GM18505 (cell line): ENCODE measurements around the gene SRRM3.
"Not testable (repeated sequence)": the region's sequence is repeated elsewhere in the genome, so short reads cannot be mapped to it uniquely, and the experiment has no call there.

Experiments
- ATAC-seq: cut with Tn5 transposase; IDR thresholded peaks from one replicate; pipeline ENCODE4 v1.9.1; 2021; ENCODE audit not compliant: unreplicated experiment
- POLR2A ChIP-seq: IDR thresholded peaks from 4 replicates; pipeline ENCODE4 v1.6.1; 2011; ENCODE audit warnings: borderline replicate concordance; ENCODE audit not compliant: insufficient read depth, insufficient read length; ENCODE audit errors: extremely low read depth

The SRRM3 gene

DNA sequence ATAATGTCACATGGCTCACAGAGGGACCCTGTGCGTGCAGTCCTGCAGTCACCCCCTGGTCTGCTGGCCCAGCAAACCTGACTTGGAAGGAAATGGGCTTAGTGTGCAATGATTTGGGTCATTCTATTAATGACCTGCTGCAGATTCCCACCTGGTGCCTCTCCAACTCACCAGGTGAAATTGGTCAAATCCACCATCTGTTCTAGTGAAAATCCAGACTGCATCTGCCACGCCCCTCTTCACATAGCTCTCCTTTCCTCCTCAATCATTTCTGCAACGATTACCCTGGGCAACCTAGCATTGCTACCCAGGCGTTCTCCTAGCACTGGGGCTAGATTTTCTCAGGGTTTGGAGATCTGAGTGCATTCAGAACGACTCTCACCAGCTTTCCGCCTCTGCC lies 29.4 kb downstream of the SRRM3 start:
- no peak for ATAC-seq
- TF ChIP-seq POLR2A: no peak

DNA sequence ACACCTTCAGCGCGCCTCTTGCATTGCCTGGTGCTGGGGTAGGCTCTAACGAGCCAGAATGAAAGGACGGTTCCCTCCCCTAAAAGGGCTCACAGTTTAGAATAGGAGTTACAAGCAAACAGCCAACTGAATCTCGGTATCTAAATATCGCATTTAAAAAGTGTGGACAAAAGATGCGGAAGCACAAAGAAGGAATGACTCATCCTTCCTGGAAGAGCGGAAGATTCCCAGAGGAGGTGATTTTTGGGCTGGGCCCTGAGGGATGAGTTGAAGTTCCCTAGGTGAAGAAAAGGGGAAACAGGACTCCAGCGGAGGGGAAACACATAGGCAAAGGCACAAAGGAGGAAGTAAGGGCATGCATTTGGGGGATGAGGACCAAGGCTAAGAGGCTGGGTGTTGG lies 29.9 kb downstream of the SRRM3 start:
- no peak for TF ChIP-seq POLR2A
- ATAC-seq: no peak

DNA sequence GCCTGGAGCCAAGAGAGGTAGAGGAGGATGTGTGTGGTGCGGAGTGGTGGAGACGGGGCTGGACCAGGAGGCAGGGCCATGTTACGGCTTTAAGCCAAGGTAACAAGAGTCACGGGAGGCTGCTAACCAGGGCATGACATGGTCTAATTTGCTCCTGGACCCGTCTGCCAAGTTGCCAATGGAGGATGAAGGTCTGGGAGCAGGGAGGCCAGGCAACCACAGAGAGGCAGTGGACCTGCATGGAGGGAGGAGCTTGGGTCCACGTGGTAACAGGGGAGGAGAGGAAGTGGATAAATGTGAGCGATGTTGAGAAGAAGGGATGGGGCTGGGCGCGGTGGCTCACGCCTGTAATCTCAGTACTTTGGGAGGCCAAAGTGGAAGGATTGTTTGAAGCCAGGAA lies 31.0 kb downstream of the SRRM3 start:
- no peak for ATAC-seq
- TF ChIP-seq POLR2A: no peak

DNA sequence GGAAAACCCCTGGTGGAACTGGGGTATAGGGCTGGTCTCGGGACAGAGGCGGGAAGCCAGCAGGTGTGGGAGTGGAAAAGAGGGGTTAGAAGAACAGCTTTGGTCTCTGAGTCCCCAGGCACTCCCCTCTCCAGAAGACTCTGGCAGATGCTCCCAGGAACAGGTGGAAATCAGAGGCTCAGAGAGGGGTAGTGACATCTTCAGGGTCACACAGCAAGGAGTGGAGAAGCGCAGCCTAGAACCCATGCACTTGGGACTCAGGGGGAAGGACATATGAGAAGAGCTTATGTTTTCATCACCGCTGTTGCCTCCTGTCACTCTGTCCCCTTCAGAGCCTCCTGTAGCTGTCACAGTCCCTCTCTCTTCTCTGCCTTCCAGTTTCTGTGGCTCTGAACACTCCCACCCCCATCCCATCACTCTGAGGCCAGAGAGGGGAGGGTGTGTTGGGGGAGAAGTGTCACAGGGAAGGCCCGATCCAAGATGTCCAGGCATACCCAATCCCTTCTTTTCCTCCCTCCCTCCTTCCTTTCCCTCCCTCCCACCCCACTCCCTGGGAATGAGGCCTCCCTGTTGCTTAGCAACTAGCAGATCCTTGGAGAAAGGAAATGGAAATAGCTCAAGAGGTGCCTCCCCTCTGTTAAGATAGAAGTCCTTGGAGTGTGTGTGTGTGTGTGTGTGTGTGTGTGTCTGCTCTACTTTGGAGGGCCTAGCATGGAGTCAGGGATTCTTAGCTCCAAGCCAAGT lies 32.0 kb downstream of the SRRM3 start:
- no peak for ATAC-seq
- TF ChIP-seq POLR2A: no peak

DNA sequence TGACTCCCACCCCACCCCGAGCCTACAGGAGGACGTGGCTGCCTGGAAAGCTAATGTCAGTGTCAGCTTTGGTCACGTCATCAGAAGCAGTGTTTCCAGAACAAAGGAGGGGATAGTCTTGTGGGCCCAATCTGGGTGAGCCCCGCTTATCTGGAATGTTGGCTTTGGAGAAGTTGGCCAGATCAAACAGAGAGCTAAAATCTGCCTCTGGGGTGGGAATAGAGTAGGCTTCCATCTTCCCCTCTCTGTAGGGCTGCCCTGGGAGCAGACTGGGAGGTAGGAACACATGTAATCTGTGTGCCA lies 32.5 kb downstream of the SRRM3 start:
- TF ChIP-seq POLR2A: no peak
- no peak for ATAC-seq

DNA sequence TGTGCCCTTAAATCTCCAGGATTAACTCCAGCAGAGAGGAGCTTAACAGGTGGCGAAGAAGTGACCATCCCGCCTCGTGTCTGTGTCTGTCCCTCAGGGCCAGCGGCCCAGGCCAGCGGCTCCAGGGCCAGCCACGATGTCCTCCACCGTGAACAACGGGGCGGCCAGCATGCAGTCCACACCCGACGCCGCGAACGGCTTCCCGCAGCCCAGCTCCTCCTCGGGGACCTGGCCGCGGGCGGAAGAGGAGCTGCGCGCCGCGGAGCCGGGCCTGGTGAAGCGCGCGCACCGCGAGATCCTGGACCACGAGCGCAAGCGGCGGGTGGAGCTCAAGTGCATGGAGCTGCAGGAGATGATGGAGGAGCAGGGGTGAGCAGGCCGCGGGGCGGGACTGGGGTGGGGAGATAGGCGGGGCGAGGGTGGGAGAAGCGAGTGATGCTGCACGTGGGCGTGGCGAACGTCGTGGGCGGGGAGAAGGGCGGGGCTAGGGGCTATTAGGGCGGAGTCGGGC lies 33.3 kb downstream of the SRRM3 start:
- peak; percentile 70 for ATAC-seq
- TF ChIP-seq POLR2A: no peak

DNA sequence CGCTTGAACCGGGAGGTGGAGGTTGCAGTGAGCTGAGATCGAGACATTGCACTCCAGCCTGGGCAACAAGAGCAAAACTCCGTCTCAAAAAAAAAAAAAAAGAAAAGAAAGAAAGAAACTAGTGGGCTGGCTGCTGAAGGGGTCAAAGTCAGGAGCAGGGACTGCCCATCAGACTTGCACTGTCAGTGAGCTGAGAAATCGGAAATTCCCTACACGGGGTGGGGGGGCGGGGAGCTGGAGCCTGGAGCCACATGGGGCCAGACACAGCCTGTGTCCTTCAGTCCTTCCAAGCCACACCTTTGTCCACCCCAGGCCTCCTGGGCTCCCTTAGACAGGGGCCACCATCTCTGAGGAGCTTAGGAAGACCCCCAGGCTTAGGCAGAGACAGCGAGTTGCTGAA lies 34.5 kb downstream of the SRRM3 start:
- no peak for TF ChIP-seq POLR2A

DNA sequence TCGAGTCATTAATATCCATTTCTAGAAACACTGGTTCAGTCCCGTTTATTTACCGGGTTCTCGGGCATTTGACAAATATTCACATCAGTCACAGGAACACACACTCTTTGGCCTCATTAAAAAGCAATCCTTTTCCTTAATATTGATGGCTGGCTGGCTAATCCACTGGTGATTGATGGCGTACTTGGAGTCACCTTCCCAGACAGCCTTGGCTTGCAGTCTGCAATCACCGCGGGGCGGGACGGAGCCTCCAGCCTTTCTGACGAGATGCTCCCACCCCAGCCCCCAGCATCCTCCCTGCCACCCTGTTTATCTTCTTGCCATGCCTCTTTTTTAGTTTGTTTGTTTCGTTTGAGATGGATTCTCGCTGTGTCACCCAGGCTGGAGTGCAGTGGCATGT lies 36.6 kb downstream of the SRRM3 start:
- no peak for ATAC-seq
- no peak for TF ChIP-seq POLR2A

More for the DNA sequence above, 34.5 kb downstream of the SRRM3 start:
- no peak for ATAC-seq

DNA sequence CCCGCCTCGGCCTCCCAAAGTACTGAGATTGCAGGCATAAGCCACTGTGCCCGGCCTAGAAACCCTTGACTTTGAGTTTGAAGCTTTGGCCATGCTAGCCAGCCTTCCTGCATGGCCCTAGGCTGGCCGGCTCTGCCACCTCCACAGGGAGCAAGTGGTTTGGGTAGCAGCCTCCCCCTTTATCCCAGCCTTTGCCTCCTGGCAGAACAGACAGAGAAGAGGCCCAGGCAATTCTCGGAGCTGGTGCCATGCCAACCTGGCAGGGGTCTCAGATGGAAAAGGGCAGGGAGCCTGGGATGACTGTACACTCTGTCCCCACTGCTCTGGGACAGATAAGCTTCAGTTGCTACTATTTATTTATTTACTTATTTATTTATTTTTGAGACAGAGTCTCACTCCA lies 39.4 kb downstream of the SRRM3 start:
- ATAC-seq: no peak
- no peak for TF ChIP-seq POLR2A

DNA sequence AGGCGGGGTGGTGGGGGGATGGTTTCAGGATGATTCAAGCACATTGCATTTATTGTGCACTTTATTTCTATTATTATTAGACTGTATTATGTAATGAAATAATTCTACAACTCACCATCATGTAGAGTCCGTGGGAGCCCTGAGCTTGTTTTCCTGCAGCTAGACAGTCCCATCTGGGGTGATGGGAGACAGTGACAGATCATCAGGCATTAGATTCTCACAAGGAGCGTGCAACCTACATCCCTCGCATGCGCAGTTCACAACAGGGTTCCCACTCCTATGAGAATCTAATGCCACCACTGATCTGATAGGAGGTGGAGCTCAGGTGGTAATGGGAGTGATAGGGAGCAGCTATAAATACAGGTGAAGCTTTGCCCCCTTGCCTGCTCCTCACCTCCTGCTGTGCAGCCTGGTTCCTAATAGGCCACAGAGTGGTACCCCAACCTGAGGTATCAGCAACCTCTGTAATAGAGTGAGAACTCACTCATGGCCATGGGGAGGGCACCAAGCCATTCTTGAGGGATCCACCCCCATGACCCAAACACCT lies 40.9 kb downstream of the SRRM3 start:
- ATAC-seq: not testable (repeated sequence)

DNA sequence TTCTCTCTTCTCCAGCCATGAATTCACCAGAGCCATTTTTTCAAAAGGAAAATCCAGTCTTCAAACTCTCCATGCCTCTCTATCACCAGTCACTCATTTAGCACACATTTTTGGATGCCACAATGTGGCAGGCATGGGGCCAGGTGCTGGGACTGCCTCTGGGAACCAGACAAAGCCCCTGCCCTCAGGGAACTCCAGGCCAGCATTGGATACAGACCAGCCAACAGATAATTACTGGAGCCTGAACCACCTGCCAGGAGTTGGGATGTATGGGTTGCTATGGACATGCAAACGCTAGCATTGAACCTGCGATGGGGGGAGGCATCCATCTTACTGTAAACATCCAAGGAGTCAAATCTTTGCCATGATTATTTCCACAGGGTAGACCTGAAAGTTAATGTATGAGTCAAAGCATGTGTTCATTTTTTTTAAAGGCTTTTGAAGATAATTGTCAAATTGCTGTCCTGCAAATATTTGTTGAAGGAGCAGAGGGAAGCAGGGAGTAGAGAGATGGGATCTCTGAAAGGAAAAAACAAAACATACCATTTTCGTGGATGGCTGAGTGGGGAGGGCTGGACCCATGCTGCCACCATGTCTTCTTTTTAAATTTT lies 43.2 kb downstream of the SRRM3 start:
- TF ChIP-seq POLR2A: no peak
- no peak for ATAC-seq

DNA sequence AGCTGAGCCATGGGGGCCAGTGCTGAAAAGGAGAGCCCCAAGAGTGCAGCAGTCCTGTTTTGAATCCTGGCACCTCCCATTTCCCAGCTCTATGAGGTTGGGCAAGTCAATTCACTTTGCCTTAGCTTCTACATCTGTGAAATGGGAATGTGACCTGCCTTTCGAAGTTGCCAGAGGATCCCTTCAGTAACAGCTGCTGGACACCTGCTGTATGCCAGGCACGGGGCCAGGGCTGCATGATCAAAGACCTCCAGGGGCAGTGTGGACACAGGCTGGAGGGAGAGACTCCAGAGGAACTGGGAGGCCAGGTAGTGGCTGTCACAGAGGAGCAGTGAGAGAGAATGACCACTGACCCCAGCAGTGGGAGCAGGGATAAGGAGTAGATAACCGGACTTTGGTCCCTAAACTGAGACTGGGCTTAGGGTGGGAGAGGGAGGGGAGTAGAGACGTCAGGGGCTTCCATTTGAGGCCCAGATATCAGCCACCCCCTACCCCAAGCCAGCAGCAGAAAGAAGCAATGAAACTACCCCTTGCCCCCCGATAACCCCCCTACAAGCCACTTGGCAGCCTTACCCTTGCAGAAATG lies 45.2 kb downstream of the SRRM3 start:
- ATAC-seq: no peak
- no peak for TF ChIP-seq POLR2A

DNA sequence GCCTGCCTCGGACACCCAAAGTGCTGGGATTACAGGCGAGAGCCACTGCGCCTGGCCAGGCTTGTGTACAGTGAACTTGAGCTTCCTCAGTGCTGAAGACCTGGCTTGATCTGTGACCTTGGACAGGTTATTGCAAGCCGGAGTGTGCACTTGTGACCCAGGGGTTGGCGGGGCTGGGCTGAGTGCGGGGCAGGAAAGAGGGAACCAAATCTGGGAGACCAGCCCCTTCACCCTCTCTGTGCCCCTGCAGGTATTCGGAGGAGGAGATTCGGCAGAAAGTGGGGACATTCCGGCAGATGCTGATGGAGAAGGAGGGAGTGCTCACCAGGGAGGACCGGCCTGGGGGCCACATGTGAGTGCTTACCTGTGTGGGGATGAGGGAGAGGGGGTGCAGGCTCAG lies 46.2 kb downstream of the SRRM3 start:
- ATAC-seq: no peak
- no peak for TF ChIP-seq POLR2A

DNA sequence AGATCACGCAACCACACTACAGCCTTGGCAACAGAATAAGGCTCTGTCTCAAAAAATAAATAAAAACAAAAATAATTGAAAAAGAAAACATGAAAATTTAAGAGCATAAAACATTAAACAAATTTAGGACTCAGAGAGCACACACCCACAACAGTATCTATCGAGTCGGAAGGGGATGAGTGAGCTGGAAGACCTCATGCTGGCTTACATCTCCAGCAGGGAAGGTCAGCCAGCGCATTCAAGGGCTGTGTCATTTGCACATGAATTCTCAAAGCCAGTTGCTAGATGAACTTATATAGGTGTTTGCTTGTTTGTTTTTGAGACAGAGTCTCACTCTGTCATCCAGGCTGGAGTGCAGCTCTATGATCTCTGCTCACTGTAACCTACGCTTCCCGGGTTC lies 50.3 kb downstream of the SRRM3 start:
- no peak for TF ChIP-seq POLR2A
- no peak for ATAC-seq
